MCF 10A (cell line): ENCODE data around the gene ULK4. TPM values are rescaled to one million over a fixed set of nuclear protein-coding genes. Genes with fewer than 3 reads are reported as not detected.
A peak's percentile ranks its signal among the peaks of the same experiment; 100 is the strongest.
"Not testable (repeated sequence)": the region's sequence is repeated elsewhere in the genome, so short reads cannot be mapped to it uniquely, and the experiment has no call there.

Source experiments
- BruUV-seq: library from RNA; stranded (reverse); fragments of 400-500 nt; replicated peaks from 2 replicates; lab custom pipeline; 2021; lab: Mats Ljungman, UMichigan
- CTCF ChIA-PET: fragments of 300-600 bp; sonication (Branson Sonifier 250); formaldehyde crosslinking; extraction: SDS; loops from one replicate; lab custom pipeline; 2021; ENCODE audit warnings: antibody characterized with exemption, inconsistent platforms; lab: Yijun Ruan, JAX
- POLR2A ChIA-PET: fragments of 300-600, 350-650 bp; sonication (Branson Sonifier 250); formaldehyde crosslinking; extraction: SDS; loops from one replicate; lab custom pipeline; 2020; ENCODE audit warnings: antibody characterized with exemption, inconsistent platforms; lab: Yijun Ruan, JAX
- DNase-seq: peaks from one replicate; pipeline ENCODE4 v3.0.0-alpha.2; 2018; ENCODE audit not compliant: unreplicated experiment
- H3K27ac Mint-ChIP-seq: one replicate; pipeline ENCODE4 v1.8.0; 2022; ENCODE audit warnings: mild to moderate bottlenecking, low read depth, mixed read lengths; ENCODE audit not compliant: unreplicated experiment
- H3K27me3 Mint-ChIP-seq: one replicate; pipeline ENCODE4 v1.8.0; 2022; ENCODE audit warnings: mixed read lengths; ENCODE audit not compliant: insufficient read depth, unreplicated experiment
- H3K36me3 Mint-ChIP-seq: one replicate; pipeline ENCODE4 v1.8.0; 2022; ENCODE audit warnings: mild to moderate bottlenecking, moderate library complexity, mixed read lengths; ENCODE audit not compliant: insufficient read depth, unreplicated experiment
- H3K4me1 Mint-ChIP-seq: one replicate; pipeline ENCODE4 v1.8.0; 2022; ENCODE audit warnings: mixed read lengths; ENCODE audit not compliant: insufficient read depth, unreplicated experiment
- H3K4me3 Mint-ChIP-seq: one replicate; pipeline ENCODE4 v1.8.0; 2022; ENCODE audit warnings: mild to moderate bottlenecking, moderate library complexity, mixed read lengths; ENCODE audit not compliant: unreplicated experiment
- H3K9me3 Mint-ChIP-seq: one replicate; pipeline ENCODE4 v1.8.0; 2022; ENCODE audit warnings: mixed read lengths; ENCODE audit not compliant: unreplicated experiment
- CTCF ChIP-seq: fragments of 200-600 bp; IDR thresholded peaks from one replicate; pipeline ENCODE4 v1.8.0; 2022; ENCODE audit warnings: antibody characterized with exemption, mild to moderate bottlenecking; ENCODE audit not compliant: unreplicated experiment
- intact Hi-C: fragments of 100-400 bp; cut with micrococcal nuclease; formaldehyde crosslinking; loops from 2 replicates; pipeline ENCODE4 v1.14.1; 2022
- total RNA-seq: library from RNA; stranded (reverse); gene quantifications from 2 replicates; pipeline ENCODE4 v1.2.3, GENCODE V29; 2022

Gene ULK4
- total RNA-seq, 1 experiment from 2014 or later: 7.8 TPM

- ChIA-PET CTCF (interaction anchor here (0.9 kb wide), 1 partner anchor 1098 kb away, joined by 4 read pairs; no protein-coding TSS in a partner anchor), POLR2A (interaction anchor here (0.5 to 0.7 kb wide), 2 partner anchors 10 to 468 kb away, joined by 3 read pairs; no protein-coding TSS in a partner anchor)
- peaks cover 32% of the 10 kb centered on the region for H3K4me1 Mint-ChIP-seq
- no TSS peak for BruUV-seq
- TF ChIP-seq CTCF: no peak
- H3K36me3 Mint-ChIP-seq: no peaks in the 10 kb centered on the region
- no peak overlapping the region for H3K4me3 Mint-ChIP-seq
- H3K9me3 Mint-ChIP-seq: peaks cover 7% of the 10 kb centered on the region
- H3K27ac Mint-ChIP-seq: peak overlapping the region; percentile 72
- H3K27me3 Mint-ChIP-seq: no peaks in the 10 kb centered on the region
- intact Hi-C loops: no loop called here
- peak; percentile 47 for DNase-seq
Observed at GRCh38 chr3:41682996-41683395, 278.9 kb downstream of the ULK4 start.

GRCh38 chr3:41682382-41682781, 279.5 kb downstream of the ULK4 start:
- Mint-ChIP-seq H3K9me3 (peaks cover 7% of the 10 kb centered on the region), H3K36me3 (no peaks in the 10 kb centered on the region), H3K4me1 (peaks cover 32% of the 10 kb centered on the region), H3K4me3 (no peak overlapping the region), H3K27me3 (no peaks in the 10 kb centered on the region), H3K27ac (peak overlapping the region; percentile 72)
- no TSS peak for BruUV-seq
- CTCF ChIA-PET: interaction anchor here (0.9 kb wide), 1 partner anchor 1098 kb away, joined by 4 read pairs; no protein-coding TSS in a partner anchor
- POLR2A ChIA-PET: interaction anchor here (0.5 kb wide), 1 partner anchor 11 kb away, joined by 3 read pairs; no protein-coding TSS in a partner anchor
- intact Hi-C loops: no loop called here
- DNase-seq: no peak
- no peak for TF ChIP-seq CTCF

GRCh38 chr3:41681479-41681878, 280.4 kb downstream of the ULK4 start:
- H3K9me3 Mint-ChIP-seq: peaks cover 7% of the 10 kb centered on the region
- intact Hi-C loops: no loop called here
- H3K27me3 Mint-ChIP-seq: no peaks in the 10 kb centered on the region
- H3K4me3 Mint-ChIP-seq: peak overlapping the region; percentile 60
- no peak for TF ChIP-seq CTCF
- DNase-seq: peak; percentile 91
- CTCF ChIA-PET: no interaction called here
- no peaks in the 10 kb centered on the region for H3K36me3 Mint-ChIP-seq
- peaks cover 32% of the 10 kb centered on the region for H3K4me1 Mint-ChIP-seq
- POLR2A ChIA-PET: interaction anchor here (0.6 to 1.1 kb wide), 4 partner anchors 14 to 431 kb away, joined by 3 to 5 read pairs (median 3); no protein-coding TSS in a partner anchor
- peak overlapping the region; percentile 72 for H3K27ac Mint-ChIP-seq
- no TSS peak for BruUV-seq

GRCh38 chr3:41679374-41679773, 282.5 kb downstream of the ULK4 start:
- Mint-ChIP-seq H3K9me3 (no peaks in the 10 kb centered on the region), H3K36me3 (no peaks in the 10 kb centered on the region), H3K4me3 (no peak overlapping the region), H3K27ac (peak overlapping the region; percentile 72), H3K4me1 (peaks cover 32% of the 10 kb centered on the region), H3K27me3 (no peaks in the 10 kb centered on the region)
- CTCF ChIA-PET: interaction anchor here (0.8 to 1.5 kb wide), 2 partner anchors 37 to 100 kb away, joined by 3 to 6 read pairs; no protein-coding TSS in a partner anchor
- intact Hi-C loops: no loop called here
- no peak for TF ChIP-seq CTCF
- BruUV-seq: no TSS peak
- POLR2A ChIA-PET: no interaction called here
- DNase-seq: no peak

GRCh38 chr3:41675102-41675501, 286.8 kb downstream of the ULK4 start:
- POLR2A ChIA-PET, H3K36me3 Mint-ChIP-seq, CTCF ChIA-PET, DNase-seq, H3K27ac Mint-ChIP-seq, BruUV-seq, H3K9me3 Mint-ChIP-seq, H3K27me3 Mint-ChIP-seq, intact Hi-C loops, H3K4me3 Mint-ChIP-seq, H3K4me1 Mint-ChIP-seq: not testable (repeated sequence)
